Panc1 (cell line): ENCODE results near the gene ZNF292. TPM values are rescaled to one million over a fixed set of nuclear protein-coding genes. Genes with fewer than 3 reads are reported as not detected.

Experiments used
- ATAC-seq: fragments of 200-7000 bp; cut with Tn5 transposase; 2 replicates; pipeline ENCODE4 v1.9.1; 2020; ENCODE audit warnings: mild to moderate bottlenecking, moderate library complexity
- BruUV-seq: library from RNA; stranded (reverse); fragments of 400-500 nt; replicated peaks from 2 replicates; lab custom pipeline; 2021; lab: Mats Ljungman, UMichigan
- CTCF ChIA-PET: fragments of 300-600 bp; sonication (Branson Sonifier 250); formaldehyde crosslinking; loops from one replicate; lab custom pipeline; 2022; ENCODE audit warnings: antibody characterized with exemption; lab: Charles Lee
- POLR2A ChIA-PET: fragments of 300-600 bp; sonication (Branson Sonifier 250); formaldehyde crosslinking; loops from one replicate; lab custom pipeline; 2022; ENCODE audit warnings: antibody characterized with exemption; lab: Charles Lee
- DNase-seq: peaks from one replicate; pipeline ENCODE4 v3.0.0-alpha.2; 2010; ENCODE audit warnings: low read depth, low spot score
- H3K27ac ChIP-seq: 2 replicates; pipeline ENCODE4 v1.5.1; 2011; ENCODE audit warnings: mild to moderate bottlenecking, low read length, inconsistent platforms
- H3K27me3 ChIP-seq: fragments of 200-500 bp; sonication (Bioruptor generic); 2 replicates; pipeline ENCODE4 v1.6.0; 2014; ENCODE audit warnings: low read length, inconsistent platforms; ENCODE audit not compliant: control insufficient read depth, insufficient read depth
- H3K36me3 ChIP-seq: fragments of 200-500 bp; sonication (Bioruptor generic); 2 replicates; pipeline ENCODE4 v1.5.1; 2014; ENCODE audit warnings: inconsistent platforms, mild to moderate bottlenecking, low read length, moderate library complexity; ENCODE audit not compliant: control insufficient read depth, insufficient read depth
- H3K4me1 ChIP-seq: 2 replicates; pipeline ENCODE4 v1.5.1; 2011; ENCODE audit warnings: inconsistent platforms, mild to moderate bottlenecking, low read length, moderate library complexity; ENCODE audit not compliant: control insufficient read depth, insufficient read depth
- H3K4me3 ChIP-seq, 2 experiments: 2 replicates each; pipeline ENCODE4 v1.5.1; 2011 to 2012; ENCODE audit warnings: low read depth in 2 of 2, low read length in 2 of 2, mild to moderate bottlenecking in 2 of 2, inconsistent platforms in 1 of 2, moderate library complexity in 1 of 2
- H3K9me3 ChIP-seq: fragments of 200-500 bp; sonication (Bioruptor generic); 2 replicates; pipeline ENCODE4 v1.5.1; 2014; ENCODE audit warnings: low read depth, mild to moderate bottlenecking, inconsistent platforms, low read length, moderate library complexity; ENCODE audit not compliant: control insufficient read depth, insufficient read depth
- POLR2AphosphoS5 ChIP-seq: IDR thresholded peaks from 2 replicates; pipeline ENCODE4 v1.6.1; 2012; ENCODE audit warnings: mild to moderate bottlenecking, low read depth, low read length, moderate library complexity
- REST ChIP-seq, 2 experiments: IDR thresholded peaks; 2 replicates each; pipeline ENCODE4 v1.6.1; 2011 to 2012; ENCODE audit warnings: low read depth in 2 of 2, control low read depth in 1 of 2, low read length in 1 of 2, mild to moderate bottlenecking in 1 of 2, moderate library complexity in 1 of 2; ENCODE audit not compliant: insufficient read depth in 1 of 2
- SIN3A ChIP-seq: IDR thresholded peaks from 2 replicates; pipeline ENCODE4 v1.6.1; 2012; ENCODE audit warnings: low read depth, mild to moderate bottlenecking, low read length, moderate library complexity, borderline replicate concordance; ENCODE audit not compliant: insufficient read depth
- TCF7L2 ChIP-seq: IDR thresholded peaks from 2 replicates; pipeline ENCODE4 v1.6.1; 2011; ENCODE audit warnings: mild to moderate bottlenecking, low read depth, low read length, inconsistent platforms
- in situ Hi-C: cut with HindIII; loops from 2 replicates; pipeline ENCODE4 v1.10.0; 2016; ENCODE audit warnings: low sequenced_read_pairs, low pct_unique_long_range_greater_than_20kb
- intact Hi-C: fragments of 100-400 bp; cut with micrococcal nuclease; formaldehyde crosslinking; loops from one replicate; pipeline ENCODE4 v1.10.0; 2022; ENCODE audit not compliant: unreplicated experiment
- total RNA-seq: library from RNA; stranded (reverse); gene quantifications from one replicate; pipeline ENCODE4 v1.2.1, GENCODE V29; 2021; ENCODE audit not compliant: unreplicated experiment
- TF ChIP-seq, protein P1 (sequence below): fragments of 450-650 bp; IDR thresholded peaks from 2 replicates; pipeline ENCODE4 v1.5.1; 2017; ENCODE audit warnings: mild to moderate bottlenecking

ZNF292 gene
- total RNA-seq, 1 experiment from 2014 or later = 38.2 TPM

DNA sequence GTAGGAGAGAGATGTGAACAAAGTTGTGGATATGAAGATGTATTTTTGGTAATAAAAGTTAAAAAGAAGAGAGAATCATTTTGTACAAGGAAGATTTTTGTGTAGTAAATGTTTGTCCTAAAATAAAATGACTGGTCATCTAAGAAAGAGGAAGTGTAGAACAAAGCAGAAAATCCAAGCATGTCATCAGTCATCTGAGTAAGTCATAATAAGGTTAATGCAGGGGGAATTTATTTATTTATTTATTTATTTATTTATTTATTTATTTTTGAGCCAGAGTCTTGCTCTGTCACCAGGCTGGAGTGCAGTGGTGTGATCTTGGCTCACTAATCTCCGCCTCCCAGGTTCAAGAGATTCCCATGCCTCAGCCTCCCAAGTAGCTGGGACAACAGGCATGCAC lies 44.7 kb upstream of the ZNF292 start:
- TF ChIP-seq, protein P1, sequence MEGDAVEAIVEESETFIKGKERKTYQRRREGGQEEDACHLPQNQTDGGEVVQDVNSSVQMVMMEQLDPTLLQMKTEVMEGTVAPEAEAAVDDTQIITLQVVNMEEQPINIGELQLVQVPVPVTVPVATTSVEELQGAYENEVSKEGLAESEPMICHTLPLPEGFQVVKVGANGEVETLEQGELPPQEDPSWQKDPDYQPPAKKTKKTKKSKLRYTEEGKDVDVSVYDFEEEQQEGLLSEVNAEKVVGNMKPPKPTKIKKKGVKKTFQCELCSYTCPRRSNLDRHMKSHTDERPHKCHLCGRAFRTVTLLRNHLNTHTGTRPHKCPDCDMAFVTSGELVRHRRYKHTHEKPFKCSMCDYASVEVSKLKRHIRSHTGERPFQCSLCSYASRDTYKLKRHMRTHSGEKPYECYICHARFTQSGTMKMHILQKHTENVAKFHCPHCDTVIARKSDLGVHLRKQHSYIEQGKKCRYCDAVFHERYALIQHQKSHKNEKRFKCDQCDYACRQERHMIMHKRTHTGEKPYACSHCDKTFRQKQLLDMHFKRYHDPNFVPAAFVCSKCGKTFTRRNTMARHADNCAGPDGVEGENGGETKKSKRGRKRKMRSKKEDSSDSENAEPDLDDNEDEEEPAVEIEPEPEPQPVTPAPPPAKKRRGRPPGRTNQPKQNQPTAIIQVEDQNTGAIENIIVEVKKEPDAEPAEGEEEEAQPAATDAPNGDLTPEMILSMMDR = no peak
- DNase-seq (no peak), ATAC-seq (no peak)
- no peaks in the 10 kb centered on the region for H3K4me1 ChIP-seq
- H3K4me3 ChIP-seq = no peak overlapping the region
- in situ Hi-C loops = no loop called here
- ChIA-PET POLR2A (no interaction called here), CTCF (no interaction called here)
- H3K27me3 ChIP-seq = no peaks in the 10 kb centered on the region
- no TSS peak for BruUV-seq
- no peak overlapping the region for H3K27ac ChIP-seq
- no peaks in the 10 kb centered on the region for H3K36me3 ChIP-seq
- H3K9me3 ChIP-seq = no peaks in the 10 kb centered on the region
- intact Hi-C loops = no loop called here

DNA sequence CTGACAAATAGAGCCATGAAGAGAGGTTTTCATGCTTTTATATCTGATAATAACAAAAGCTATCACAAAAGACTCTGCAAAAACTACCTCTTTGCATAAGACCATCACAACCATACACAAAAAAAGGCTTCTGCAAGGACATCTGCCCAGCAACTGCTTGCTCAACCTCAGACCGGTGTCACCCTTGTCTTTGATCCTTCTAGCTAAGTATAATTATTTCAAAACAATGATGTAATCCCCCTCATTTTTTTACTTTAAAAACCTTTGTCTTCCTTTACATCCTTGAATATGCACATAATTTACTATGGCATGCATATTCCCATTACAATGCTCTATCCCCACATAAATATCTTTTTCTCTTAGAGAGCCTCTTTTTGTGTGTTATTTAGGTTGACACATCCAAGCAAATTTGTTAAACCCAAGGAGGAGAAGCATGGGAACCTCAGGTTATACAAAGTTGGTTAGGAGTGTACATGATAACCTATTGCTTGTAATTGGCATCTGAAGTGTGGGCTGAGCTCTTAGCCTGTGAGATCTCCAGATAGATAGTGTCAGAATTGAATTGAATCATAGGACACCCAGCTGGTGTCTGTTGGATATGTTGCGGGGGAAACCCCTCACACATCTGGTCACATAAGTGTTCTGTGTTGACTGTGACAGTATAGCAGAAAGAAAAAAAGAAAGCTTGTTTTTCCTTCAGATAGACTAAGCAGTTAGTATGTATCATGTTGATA lies 39.8 kb upstream of the ZNF292 start:
- in situ Hi-C loops (no loop called here), intact Hi-C loops (no loop called here)
- no peaks in the 10 kb centered on the region for H3K27me3 ChIP-seq
- no peak for ATAC-seq
- DNase-seq = no peak
- H3K4me1 ChIP-seq = no peaks in the 10 kb centered on the region
- H3K9me3 ChIP-seq = no peaks in the 10 kb centered on the region
- TF ChIP-seq POLR2AphosphoS5 = no peak
- TF ChIP-seq TCF7L2 = no peak
- no peak for TF ChIP-seq REST (IDR thresholded peaks at IDR 0.05; ENCODE audit: insufficient read depth in 1 of 2, low read depth in 2 of 2, low read length in 1 of 2)
- no peak for TF ChIP-seq SIN3A
- TF ChIP-seq, protein P1 = no peak
- POLR2A ChIA-PET = no interaction called here
- no TSS peak for BruUV-seq
- H3K36me3 ChIP-seq = no peaks in the 10 kb centered on the region
- no peak overlapping the region for H3K4me3 ChIP-seq
- H3K27ac ChIP-seq = no peak overlapping the region
- CTCF ChIA-PET = no interaction called here
